Activated naive CD4-positive, alpha-beta T cell treated with Interleukin-2 at 50 U/mL for 16 hours (primary cell): Measurements from ENCODE around the gene TMEM178B.
"Not testable (repeated sequence)": the region's sequence is repeated elsewhere in the genome, so short reads cannot be mapped to it uniquely, and the experiment has no call there.

ENCODE experiments used
- DNase-seq: peaks from one replicate; pipeline ENCODE4 v3.0.0-alpha.2; 2020

Gene TMEM178B

DNA sequence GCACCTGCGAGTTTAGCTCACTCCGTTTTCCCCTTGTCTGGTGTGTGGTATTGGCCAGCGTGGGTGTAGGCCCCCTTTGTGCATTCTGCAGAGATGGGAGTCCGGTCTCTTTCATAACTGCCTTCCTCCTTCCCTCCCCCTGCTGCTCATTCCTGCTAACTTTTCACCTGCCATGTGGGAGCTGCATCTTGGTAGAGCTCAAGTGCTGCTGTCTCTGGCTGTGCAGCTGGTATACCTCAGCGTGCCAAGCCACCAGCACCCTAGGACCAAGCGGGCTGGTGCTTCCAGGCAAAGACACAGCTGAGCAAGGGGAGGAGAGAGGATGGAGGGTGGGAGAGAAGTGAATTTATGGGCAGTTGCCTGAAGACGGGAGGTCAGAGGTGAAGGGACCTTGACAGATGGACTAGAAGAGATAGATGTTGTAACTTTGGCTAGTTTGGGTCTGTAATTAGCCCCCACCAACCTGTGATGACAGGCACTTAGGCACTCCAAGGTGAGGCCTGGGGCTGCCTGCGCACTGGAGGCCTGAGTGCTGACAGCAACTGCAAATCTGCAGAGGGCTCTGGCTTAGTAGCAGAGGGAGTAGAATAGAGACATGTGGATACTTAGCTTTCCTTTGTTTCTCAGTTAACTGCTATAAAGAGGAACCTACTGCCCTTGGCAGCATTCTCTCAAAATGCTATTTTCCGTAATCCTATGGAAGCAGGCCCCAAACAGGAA, 328.6 kb downstream of the TMEM178B start:
- no peak for DNase-seq

DNA sequence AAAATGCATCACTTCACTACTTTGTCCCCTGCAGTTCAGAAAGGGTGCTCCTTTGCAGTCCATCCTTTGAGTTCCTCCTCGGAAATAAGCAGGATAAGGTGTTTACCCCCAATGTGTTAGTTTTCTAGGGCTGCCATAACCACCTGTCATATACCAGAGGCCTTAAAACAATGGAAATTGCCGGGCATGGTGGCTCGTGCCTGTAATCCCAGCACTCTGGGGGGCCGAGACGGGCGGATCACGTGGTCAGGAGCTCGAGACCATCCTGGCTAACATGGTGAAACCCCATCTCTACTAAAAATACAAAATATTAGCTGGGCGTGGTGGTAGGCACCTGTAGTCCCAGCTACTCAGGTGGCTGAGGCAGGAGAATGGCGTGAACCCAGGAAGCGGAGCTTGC, 330.0 kb downstream of the TMEM178B start:
- not testable (repeated sequence) for DNase-seq

DNA sequence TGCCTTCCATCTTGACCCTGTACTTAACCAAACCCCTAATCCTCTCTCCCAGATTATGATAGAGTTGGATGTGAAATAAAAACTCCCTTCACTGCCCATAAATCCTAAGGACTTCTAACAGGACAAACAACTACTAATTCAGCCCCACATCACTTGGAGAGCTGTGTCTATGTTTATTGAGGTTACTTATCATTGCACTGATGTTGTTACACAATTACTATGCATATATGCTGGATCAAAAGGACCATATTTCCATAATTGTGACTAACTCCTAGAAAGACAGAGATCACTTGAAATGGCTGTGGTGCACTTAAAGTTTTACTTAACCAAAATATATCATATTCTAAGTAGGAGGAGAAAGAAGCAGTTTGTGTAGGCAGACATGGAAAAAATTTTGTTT, 332.5 kb downstream of the TMEM178B start:
- no peak for DNase-seq

DNA sequence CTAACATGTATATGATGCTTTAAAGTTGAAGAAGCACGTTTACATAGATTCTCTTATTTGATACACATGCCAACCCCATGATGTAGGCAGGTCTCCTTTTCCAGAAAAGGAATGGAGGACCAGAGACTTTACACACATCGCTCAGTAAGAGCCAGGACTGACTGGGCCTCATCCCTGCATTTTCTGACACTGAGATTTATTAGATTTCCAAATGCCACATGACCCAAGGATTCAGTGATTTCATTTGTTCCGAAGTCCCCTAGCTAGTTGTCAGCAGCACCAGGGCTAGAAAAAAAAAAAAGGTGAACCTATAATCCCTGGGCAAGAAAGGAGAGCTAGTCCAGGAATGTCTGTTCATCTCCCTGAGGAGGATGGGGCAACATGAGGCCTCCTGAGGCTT, 334.0 kb downstream of the TMEM178B start:
- DNase-seq, result no peak

DNA sequence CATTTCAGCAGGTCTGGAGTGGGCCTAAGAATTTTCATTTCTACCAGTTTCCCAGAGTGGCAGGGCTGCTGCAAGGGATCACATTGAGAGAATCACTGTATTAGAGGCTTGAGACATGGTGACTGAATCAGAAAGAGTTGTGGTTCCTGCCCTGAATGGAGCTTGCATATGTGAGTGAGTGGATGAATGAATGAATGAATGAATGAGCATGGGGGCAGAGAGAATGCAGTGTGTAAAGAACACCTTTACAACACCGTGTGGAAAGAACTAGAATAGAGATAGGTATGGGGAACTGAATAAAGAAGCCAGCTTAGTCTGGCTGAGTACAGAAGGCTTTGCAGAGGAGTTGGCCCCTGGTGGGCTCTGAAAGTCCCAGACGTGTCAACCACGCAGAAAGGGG, 334.6 kb downstream of the TMEM178B start:
- no peak for DNase-seq

DNA sequence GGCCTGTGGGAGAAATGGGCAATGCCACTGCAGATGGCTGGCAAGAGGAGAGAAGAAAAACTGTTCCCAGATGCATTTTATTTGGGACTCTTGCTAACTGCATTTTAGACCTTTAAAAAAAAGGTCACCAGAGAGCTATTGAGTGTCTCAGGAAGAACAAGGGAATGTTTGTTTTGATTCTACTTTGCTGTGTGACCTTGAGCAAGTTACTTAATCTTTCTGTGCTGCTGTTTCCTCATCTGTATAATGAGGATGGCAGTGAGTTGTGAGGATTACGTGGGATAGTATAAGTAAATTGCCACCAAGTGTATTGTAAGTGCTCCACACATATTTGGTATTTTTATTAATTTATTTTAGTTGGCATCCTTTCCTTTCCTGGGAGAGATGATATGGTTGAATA, 335.4 kb downstream of the TMEM178B start:
- DNase-seq, result no peak

DNA sequence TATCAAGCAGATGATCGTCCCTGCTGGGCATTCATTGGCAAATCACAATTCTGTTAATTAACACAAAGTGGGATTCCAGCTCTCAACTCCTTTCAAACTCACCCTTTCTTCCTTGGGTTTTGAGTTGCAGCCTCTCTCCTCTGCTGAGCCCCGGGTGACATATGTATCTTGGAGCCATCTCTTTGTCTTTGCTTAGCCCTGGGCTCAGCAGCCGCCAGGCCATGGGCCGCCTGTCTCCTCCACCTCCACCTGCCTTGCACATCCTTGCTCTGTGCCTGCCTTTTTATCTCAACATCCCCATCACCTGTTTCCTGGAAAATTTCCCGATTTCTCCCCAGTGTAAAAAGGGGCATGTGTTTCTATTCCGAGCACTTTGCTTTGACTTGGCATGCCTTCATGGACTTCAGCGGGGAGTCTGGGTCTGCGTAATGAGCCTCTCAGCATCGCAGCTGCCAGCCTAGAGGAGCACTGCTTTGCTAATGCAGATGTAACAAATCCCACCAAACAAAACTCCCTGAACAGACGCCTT, 336.0 kb downstream of the TMEM178B start:
- no peak for DNase-seq

DNA sequence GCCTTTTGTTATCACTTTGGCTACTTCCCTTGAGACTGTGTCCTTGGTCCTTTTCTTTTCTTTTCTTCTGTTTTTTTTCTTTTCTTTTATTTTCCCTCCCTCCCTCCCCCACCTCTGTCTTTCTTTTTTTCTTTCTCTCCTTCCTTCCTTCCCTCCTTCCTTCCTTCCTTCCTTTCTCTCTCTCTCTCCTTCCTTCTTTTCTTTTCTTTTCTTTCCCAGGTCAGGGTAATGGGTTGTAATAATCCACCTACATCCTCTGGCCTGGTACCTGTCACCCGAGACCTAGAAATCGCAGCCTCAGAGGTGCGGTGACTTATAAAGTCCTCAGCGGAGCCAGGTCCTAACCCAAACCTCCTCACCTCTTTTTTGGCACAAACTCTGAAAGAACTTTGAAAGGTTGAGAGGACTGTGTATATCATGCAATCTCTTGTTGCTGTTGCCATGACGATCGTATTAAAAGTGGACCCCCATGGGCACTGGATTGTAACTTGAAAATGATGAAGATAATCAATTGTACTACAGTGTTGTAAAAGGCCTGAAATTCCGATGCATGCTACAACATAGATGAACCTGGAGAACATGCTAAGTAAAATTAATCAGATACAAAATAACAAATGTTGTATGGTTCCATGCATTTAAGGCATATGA, 336.6 kb downstream of the TMEM178B start:
- no peak for DNase-seq

DNA sequence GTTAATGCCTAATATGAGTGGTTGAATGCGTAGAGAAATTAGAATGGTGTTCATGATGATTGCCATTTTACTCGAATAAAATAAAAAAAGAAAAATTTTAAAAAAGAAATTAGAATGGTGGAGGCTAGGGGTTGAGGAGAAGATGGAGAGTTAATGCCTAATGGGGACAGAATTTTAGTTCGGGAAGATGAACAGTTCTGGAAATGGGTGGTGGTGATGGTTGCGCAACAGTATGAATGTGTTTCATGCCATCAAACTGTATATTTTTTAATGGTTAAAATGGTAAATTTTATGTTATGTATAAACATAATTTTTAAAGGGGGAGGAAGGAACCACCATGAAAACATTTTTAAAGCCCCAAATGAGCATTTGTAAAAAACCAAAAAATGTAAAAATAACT, 337.3 kb downstream of the TMEM178B start:
- no peak for DNase-seq

DNA sequence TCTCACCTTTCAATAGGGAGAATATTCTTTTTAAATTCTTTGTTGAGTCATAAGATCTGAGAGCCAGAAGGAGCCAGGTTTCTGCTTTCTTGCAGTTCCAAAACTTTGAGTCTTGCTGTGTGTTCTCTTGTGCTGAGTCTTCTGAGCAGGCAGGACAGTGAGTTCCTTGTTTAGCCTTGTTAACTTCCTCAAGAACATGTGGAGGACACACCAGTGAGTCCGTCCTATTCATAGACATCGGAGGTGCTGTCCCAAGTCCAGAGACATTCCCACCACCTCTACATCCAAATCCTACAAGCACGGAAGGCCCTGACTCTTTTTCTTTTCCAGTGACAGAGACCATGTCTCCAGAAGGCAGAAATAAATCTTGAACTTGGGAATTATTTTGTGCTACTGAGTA, 342.1 kb downstream of the TMEM178B start:
- DNase-seq, result no peak

DNA sequence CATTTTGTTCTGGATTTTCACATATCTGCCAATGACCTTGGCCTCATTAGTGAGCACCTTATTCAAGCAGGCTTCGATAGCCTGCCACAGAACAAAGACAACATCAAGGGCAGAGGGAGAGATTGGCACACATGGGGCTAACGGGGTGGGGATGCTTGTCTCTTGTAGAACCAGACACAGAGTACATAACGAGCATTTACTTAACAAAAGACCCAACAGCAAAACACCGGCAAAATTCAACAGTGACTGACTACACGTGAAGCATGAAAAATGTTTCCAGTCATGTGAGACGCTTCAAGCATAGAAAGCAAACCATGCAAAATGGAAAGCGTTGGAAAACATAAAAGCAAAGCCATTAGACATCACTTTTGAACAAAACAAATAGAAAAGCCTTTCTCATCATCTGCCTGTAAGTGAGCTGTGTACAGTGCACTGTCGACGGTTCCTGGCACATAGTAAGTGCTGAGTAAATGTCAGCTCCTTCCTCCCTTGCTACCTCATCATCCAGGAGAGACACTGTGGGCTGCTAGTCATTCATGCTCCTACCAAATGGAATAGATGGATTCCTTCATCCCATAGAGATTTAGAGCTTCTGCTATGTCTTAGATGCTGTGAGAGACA, 342.9 kb downstream of the TMEM178B start:
- no peak for DNase-seq

DNA sequence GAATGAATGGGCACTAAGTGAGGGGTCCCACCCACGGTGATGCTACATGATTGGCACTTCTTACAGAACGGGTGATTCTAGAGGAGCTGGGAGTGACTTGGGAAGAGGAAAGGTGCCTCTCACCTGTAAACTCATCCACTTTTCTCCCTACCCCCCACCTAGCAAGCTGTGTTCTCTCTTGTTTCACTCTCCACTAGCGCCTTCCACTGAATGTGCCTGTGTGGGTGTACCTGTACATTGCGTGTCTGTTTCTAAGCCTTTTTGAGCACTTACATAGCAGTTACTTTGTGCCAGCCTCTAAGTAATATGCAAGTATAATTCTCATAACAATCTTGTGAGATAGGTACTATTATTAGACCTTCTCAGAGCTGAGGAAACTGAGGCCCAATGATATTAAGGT, 343.6 kb downstream of the TMEM178B start:
- no peak for DNase-seq

DNA sequence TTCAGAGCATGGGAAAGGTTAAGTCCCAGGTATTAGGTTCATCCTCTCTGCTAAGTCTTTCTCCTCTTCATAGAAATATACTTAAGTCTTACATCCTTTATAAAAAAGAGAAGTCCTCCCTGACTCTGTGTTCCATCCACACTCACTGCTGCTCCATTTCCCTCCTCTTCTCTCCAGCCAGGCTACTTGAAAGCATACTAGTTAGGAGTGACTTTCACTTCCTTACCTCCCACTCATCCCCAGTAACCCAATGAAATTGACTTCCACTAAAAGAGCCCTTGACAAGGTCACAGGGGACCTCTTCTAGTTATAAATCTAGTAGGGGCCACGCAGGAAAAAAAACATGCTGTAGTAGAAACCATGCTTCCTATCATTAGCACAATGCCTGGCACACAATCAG, 344.2 kb downstream of the TMEM178B start:
- DNase-seq, result no peak

DNA sequence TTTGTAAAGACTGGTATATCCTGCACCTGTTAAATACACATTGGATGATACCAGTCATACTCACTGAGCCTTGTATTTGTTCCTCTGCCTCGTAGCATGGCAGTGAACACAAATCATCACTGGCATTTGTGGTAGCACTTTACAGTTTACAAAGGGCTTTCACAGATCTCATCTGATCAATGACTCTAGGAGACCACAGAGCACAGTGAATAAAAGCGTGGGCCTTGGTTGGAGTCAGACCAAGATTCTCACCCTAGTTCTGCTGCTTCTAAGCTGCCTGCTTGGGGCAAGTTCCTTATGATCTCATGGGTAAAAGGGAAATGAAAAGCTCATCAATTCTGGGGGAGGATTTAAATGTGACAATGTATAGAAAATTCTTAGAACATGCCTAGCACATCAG, 347.4 kb downstream of the TMEM178B start:
- DNase-seq, result no peak

DNA sequence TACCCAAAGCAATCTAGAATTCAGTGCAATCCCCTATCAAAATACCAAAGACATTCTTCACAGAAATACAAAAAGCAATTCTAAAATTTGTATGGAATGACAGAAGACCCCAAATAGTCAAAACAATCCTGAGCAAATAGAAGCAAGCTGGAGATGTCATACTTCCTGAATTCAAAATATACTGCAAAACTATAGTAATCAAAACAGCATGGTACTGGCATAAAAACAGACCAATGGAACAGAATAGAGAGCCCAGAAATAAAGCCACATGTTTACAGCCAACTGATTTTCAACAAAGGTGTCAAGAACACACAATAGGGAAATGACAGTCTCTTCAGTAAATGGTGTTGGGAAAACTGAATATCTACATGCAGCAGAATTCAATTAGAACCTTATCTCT, 353.3 kb downstream of the TMEM178B start:
- DNase-seq, result no peak

DNA sequence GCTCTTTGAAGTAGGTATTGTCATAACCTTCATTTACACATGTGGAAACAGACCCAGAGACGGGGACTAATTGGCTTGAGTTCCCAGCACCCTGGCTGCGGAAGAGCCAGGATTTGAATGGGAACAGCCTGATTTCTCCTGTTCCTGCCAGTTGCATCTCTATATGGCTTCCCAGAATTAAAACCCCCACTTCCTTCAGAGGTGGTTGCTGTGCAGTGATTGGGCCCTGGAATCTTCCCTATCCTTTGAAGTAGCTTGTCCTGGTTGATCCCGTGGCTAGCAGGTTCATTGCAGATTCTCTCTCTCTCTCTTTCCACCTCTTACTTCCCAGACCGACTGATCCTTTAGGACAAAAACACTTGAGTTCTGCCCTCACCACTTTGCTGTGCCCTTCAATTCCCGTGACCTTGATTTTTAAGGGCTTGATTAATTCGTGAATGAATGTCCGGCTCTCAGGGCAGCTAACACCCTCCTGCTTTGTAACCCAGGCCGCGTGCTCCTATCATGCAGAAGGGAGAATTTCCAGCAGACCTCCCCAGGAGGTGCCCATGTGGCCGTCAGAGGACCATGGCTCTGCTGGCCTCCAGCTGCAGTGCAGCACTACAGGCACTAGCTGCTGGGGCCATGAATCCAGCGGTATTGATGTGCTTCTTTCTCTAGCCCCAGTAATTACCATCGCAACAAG, 356.7 kb downstream of the TMEM178B start:
- no peak for DNase-seq

DNA sequence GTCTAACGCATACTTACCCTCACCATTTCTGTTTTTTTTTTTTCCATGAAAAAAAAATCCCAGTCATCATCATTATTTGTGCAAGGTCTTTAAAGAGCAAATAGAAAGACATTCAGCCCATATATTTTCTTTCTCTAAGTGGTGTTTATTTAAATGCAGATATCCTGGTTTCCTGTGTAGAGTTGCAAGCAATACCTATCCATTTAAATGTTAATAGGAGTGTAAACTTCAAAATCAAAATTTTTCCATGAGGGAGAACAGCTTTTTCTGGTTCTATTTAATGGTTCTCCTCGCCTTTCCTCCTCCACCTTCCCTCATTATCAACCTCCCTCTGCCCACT, 357.2 kb downstream of the TMEM178B start:
- DNase-seq, result no peak

DNA sequence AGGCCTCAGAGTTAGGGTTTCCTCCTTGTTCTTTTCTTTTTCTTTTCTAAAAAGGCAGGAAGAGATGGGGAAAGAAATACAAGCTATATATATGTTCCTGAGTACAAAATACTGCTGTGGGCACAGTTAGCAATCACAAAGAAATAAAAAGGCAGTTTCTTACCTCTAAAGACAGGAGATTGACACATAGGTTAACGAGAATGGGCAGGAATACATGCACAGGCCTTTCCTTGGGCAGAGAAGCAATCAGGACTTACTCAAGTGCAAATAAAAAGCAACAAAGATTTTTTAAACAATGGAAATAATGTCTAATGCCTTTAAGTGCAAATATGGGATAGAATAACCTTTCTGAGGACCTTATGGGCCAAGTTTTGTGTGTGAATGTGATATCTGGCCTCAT, 357.8 kb downstream of the TMEM178B start:
- DNase-seq, result no peak

DNA sequence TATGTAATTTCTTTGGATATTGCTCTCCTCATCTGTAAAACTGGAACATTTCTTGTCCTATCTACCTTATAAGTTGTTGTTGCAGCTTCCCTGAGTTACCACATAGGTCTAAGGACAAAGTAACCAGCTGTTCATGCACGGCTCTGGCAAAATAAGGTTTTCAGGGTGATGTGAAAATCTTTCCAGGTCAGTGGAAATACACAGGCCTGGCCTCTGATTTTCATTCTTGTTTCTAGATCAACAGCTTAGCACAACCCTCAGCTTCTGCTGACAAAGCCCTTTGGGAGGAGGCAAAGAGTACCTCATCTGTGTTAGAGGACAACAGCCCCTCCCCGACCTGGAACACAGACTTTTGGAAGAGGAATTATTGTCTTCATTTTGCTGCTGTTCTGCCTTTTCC, 359.8 kb downstream of the TMEM178B start:
- DNase-seq, result no peak

DNA sequence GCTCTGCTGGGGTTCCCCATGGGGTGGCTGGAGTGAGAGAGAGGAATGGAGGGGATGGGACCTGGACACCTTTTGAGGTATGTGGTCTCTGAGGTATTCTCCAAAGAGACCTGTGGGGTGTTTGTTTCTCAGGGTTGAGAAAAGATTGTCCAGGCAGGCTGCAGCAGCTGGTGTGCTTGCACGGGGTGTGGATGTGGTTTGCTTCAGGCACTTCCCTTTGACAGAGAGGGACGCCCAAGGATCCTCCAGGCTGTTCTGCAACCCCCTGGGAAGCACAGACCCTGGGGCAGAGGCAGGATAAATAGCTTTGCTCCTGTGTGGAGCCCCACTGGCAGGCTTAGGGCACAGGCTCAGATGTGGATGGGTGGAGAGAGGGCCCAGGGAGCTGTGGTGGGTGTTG, 362.3 kb downstream of the TMEM178B start:
- DNase-seq, result no peak

DNA sequence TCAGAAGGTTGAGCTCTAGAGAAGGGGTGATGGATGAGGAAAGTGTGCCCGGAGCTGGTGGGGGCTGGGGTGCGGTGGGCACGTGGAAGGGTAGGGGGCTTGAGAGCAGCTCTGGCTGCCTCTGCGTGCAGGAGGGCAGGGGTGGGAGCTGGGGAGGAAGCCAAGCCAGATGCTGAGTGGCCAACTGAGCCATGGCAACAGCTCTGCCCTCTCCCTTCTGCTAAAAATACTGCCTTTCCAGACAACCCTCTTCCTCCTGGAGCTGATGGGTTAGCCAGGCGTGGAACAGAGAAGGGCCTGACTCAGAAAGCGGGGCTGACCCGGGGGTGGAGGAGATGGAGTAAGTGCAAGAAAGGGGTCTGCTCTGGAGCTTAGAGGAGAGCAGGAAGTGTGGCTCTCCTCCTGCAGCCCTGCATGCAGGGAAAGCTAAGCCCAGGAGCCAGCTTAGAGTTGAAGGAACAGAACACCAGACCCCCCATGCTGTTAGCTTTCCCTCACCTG, 362.8 kb downstream of the TMEM178B start:
- DNase-seq, result no peak

DNA sequence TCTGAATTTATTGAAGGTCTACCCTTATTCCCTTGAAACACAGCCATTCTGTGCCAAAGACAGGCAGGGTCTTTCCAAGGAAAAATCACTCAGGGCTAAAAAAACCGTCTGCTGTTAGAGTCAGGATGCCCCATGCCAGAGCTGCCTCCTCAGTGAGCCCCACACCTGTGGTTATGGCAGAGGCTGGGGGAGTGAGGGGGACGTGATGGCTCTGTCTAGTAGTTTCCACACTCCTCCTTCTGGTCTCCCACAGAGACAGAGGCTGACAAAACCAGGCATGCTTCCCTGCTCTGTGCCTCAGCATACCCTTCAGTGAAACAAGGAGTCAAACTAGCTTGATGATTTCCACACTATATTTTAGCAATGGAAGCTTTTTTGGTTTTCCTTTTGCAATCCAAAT, 365.3 kb downstream of the TMEM178B start:
- no peak for DNase-seq

DNA sequence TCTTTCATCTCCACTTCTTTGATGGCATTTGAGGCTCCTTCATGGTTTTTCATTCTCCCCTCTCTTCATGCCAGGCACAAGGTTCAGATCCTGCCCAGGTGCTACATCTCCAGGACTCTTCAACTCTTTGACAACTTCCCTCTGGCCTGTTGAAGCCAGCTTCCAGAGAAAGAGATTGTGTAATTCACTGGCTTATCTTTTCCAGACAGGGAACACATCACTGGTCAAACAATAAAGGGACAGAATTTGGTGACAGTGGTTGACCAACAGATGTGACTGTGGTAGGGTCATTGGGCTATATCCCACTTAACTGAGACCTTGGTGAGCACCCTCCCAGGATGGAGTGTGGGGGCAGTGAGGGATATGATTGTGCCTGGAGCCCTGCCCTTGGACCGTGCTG, 365.9 kb downstream of the TMEM178B start:
- no peak for DNase-seq
